GM10248 (cell line): ENCODE measurements around the gene CD300LF.

Experiments
- CTCF ChIA-PET: fragments of 300-600 bp; sonication (Branson Sonifier 250); formaldehyde crosslinking; extraction: SDS; loops from one replicate; lab custom pipeline; 2021; ENCODE audit warnings: antibody characterized with exemption; lab: Yijun Ruan, JAX
- POLR2A ChIA-PET: fragments of 350-650 bp; sonication (Branson Sonifier 250); formaldehyde crosslinking; extraction: SDS; loops from one replicate; lab custom pipeline; 2020; ENCODE audit warnings: antibody characterized with exemption; lab: Yijun Ruan, JAX
- DNase-seq: peaks from one replicate; pipeline ENCODE4 v3.0.0; 2012; ENCODE audit errors: extremely low spot score
- TF ChIP-seq, protein P1 (sequence below): IDR thresholded peaks from 2 replicates; pipeline ENCODE4 v1.5.1; 2012; ENCODE audit warnings: mild to moderate bottlenecking, low read depth; ENCODE audit errors: extremely low read depth, missing control alignments, control extremely low read depth

The CD300LF gene

GRCh38 chr17:74682028-74682427 is 30.7 kb downstream of the CD300LF start:
- DNase-seq: no peak
- TF ChIP-seq, protein P1, sequence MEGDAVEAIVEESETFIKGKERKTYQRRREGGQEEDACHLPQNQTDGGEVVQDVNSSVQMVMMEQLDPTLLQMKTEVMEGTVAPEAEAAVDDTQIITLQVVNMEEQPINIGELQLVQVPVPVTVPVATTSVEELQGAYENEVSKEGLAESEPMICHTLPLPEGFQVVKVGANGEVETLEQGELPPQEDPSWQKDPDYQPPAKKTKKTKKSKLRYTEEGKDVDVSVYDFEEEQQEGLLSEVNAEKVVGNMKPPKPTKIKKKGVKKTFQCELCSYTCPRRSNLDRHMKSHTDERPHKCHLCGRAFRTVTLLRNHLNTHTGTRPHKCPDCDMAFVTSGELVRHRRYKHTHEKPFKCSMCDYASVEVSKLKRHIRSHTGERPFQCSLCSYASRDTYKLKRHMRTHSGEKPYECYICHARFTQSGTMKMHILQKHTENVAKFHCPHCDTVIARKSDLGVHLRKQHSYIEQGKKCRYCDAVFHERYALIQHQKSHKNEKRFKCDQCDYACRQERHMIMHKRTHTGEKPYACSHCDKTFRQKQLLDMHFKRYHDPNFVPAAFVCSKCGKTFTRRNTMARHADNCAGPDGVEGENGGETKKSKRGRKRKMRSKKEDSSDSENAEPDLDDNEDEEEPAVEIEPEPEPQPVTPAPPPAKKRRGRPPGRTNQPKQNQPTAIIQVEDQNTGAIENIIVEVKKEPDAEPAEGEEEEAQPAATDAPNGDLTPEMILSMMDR: no peak
- ChIA-PET POLR2A (no interaction called here), CTCF (interaction anchor here (1.2 to 3.7 kb wide), 2 partner anchors 13 to 24 kb away, joined by 3 to 18 read pairs; no protein-coding TSS in a partner anchor)

DNA sequence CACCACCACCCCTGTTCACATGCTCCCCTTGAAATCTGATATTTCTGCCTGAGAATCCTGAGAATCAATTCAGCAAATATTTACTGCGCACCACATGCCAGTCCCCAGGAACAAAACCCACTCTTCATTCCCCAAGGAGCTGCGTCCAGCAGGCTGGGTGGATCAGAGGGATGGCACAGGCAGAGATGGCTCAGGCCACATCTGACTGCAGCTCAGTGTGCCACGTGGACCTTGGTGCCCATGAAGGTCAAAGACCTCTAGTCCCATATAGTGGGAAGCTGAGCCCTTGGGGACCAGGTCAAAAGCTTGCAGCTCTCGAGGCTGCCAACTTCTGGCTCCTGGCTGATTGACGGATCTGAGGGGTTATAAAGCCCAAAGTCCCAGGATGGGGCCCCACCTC is 31.8 kb downstream of the CD300LF start:
- TF ChIP-seq, protein P1: no peak
- CTCF ChIA-PET: interaction anchor here (1.2 to 3.7 kb wide), 4 partner anchors 10 to 56 kb away, joined by 3 to 18 read pairs (median 4); partner anchors contain the start of gene RAB37
- DNase-seq: no peak
- POLR2A ChIA-PET: no interaction called here

DNA sequence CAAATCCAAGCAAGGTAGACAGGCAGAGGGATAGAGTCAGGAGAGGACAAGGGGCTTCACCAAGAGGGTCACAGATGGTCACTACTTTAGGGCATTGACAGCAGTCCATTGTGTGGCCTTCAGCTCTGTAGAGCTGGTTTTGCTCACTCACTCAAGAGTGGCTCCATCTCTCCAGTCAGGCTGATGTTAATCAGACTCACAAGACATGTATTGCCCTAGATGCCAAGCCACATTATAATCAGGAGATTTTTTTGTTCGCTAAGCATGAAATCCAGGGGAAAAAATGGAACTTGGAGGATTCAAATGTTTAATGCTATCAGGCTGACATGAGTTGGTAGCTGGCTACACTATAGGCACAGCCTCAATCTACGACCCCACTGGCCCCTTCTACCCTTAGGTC is 32.5 kb downstream of the CD300LF start:
- no peak for DNase-seq
- ChIA-PET POLR2A (no interaction called here), CTCF (interaction anchor here (1.2 to 3.7 kb wide), 3 partner anchors 9 to 56 kb away, joined by 3 to 18 read pairs (median 6); partner anchors contain the start of gene RAB37)
- TF ChIP-seq, protein P1: no peak

DNA sequence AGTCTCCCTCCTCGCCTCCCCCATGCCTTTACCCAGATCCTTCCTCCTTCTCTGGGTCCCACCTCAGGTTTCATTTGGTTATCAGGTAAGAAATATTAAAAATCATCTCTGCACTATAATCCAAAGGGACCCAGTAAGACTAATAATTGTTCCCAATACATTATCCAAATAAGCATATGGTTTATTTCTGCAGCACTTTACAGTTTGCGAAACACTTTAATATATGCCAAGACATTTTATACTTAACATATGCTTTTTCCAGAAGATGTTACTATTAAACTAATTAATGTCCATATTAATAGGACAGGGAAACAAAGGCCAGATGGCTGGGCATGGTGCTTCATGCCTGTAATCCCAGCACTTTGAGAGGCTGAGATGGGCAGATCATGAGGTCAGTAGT is 33.3 kb downstream of the CD300LF start:
- DNase-seq: no peak
- CTCF ChIA-PET: interaction anchor here (2.3 kb wide), 1 partner anchor 22 kb away, joined by 15 read pairs; no protein-coding TSS in a partner anchor

GRCh38 chr17:74678541-74678940 is 34.2 kb downstream of the CD300LF start:
- ChIA-PET POLR2A (no interaction called here), CTCF (interaction anchor here (1.1 to 2.3 kb wide), 4 partner anchors 9 to 21 kb away, joined by 3 to 15 read pairs (median 4); no protein-coding TSS in a partner anchor)
- TF ChIP-seq, protein P1: no peak
- no peak for DNase-seq

More for the DNA sequence above, 33.3 kb downstream of the CD300LF start:
- POLR2A ChIA-PET: no interaction called here
- TF ChIP-seq, protein P1: no peak

- no peak for DNase-seq
- ChIA-PET CTCF (interaction anchor here (1.0 to 2.5 kb wide), 6 partner anchors 9 to 74 kb away, joined by 3 to 15 read pairs (median 4); no protein-coding TSS in a partner anchor), POLR2A (no interaction called here)
- TF ChIP-seq, protein P1: no peak
Observed at GRCh38 chr17:74677558-74678466, 34.9 kb downstream of the CD300LF start.
